Measurements from ENCODE around the gene DIP2A. TPM values are rescaled to one million over a fixed set of nuclear protein-coding genes. Genes with fewer than 3 reads are reported as not detected.

DIP2A gene
- total RNA-seq, 1 experiment from 2014 or later: 22.9 TPM

DNA sequence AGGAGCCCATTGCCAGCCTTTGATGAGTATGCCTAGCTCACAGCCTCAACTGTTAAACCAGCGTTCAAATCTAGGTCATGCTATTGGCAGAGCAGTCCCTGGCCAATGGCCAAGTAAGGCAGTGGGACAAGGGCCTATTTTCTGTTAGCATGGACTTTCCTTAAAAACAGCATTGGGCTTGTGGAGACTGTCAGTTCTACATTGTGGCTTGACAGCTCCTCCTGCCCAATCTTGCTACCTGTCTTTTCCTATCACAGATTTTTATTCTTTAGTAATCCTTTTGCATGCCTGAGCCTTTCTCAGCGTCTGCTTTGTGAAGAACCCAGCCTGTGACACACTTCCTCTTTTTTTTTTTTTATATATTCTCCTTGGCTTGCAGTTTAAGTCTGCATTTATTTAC is 56.4 kb downstream of the DIP2A start:
- no peaks in the 10 kb centered on the region for H3K9me3 ChIP-seq (ENCODE audit: control insufficient read depth, insufficient read depth, low read depth, low read length)
- intact Hi-C loops (cut with micrococcal nuclease; ENCODE audit: unreplicated experiment): no loop called here
- no peak overlapping the region for H3K4me3 ChIP-seq (ENCODE audit: low read depth in 2 of 2, low read length in 2 of 2)
- no peaks in the 10 kb centered on the region for H3K27me3 ChIP-seq (ENCODE audit: control insufficient read depth, insufficient read depth, low read length)
- no peaks in the 10 kb centered on the region for H3K36me3 ChIP-seq (ENCODE audit: control insufficient read depth, insufficient read depth, low read length)
- ChIA-PET POLR2A (interaction anchor here (0.6 kb wide), 1 partner anchor 142 kb away, joined by 3 read pairs; no protein-coding TSS in a partner anchor), CTCF (no interaction called here)
- no peak overlapping the region for H3K27ac ChIP-seq (ENCODE audit: low read length)
- in situ Hi-C loops (cut with HindIII; ENCODE audit: low pct_unique_long_range_greater_than_20kb, low sequenced_read_pairs): no loop called here
- ATAC-seq (no peak), DNase-seq (ENCODE audit: low read depth, low spot score) (no peak)
- no TSS peak for BruUV-seq (replicated peaks)
- H3K4me1 ChIP-seq (ENCODE audit: control insufficient read depth, insufficient read depth, low read length): no peaks in the 10 kb centered on the region
- TF ChIP-seq, protein P1, sequence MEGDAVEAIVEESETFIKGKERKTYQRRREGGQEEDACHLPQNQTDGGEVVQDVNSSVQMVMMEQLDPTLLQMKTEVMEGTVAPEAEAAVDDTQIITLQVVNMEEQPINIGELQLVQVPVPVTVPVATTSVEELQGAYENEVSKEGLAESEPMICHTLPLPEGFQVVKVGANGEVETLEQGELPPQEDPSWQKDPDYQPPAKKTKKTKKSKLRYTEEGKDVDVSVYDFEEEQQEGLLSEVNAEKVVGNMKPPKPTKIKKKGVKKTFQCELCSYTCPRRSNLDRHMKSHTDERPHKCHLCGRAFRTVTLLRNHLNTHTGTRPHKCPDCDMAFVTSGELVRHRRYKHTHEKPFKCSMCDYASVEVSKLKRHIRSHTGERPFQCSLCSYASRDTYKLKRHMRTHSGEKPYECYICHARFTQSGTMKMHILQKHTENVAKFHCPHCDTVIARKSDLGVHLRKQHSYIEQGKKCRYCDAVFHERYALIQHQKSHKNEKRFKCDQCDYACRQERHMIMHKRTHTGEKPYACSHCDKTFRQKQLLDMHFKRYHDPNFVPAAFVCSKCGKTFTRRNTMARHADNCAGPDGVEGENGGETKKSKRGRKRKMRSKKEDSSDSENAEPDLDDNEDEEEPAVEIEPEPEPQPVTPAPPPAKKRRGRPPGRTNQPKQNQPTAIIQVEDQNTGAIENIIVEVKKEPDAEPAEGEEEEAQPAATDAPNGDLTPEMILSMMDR (IDR thresholded peaks at IDR 0.05): no peak
- TF ChIP-seq TCF7L2 (IDR thresholded peaks at IDR 0.05; ENCODE audit: low read depth, low read length): no peak
- TF ChIP-seq SIN3A (IDR thresholded peaks at IDR 0.05; ENCODE audit: borderline replicate concordance, insufficient read depth, low read depth, low read length): no peak
- no peak for TF ChIP-seq POLR2AphosphoS5 (IDR thresholded peaks at IDR 0.05; ENCODE audit: low read depth, low read length)
- TF ChIP-seq, protein P2, sequence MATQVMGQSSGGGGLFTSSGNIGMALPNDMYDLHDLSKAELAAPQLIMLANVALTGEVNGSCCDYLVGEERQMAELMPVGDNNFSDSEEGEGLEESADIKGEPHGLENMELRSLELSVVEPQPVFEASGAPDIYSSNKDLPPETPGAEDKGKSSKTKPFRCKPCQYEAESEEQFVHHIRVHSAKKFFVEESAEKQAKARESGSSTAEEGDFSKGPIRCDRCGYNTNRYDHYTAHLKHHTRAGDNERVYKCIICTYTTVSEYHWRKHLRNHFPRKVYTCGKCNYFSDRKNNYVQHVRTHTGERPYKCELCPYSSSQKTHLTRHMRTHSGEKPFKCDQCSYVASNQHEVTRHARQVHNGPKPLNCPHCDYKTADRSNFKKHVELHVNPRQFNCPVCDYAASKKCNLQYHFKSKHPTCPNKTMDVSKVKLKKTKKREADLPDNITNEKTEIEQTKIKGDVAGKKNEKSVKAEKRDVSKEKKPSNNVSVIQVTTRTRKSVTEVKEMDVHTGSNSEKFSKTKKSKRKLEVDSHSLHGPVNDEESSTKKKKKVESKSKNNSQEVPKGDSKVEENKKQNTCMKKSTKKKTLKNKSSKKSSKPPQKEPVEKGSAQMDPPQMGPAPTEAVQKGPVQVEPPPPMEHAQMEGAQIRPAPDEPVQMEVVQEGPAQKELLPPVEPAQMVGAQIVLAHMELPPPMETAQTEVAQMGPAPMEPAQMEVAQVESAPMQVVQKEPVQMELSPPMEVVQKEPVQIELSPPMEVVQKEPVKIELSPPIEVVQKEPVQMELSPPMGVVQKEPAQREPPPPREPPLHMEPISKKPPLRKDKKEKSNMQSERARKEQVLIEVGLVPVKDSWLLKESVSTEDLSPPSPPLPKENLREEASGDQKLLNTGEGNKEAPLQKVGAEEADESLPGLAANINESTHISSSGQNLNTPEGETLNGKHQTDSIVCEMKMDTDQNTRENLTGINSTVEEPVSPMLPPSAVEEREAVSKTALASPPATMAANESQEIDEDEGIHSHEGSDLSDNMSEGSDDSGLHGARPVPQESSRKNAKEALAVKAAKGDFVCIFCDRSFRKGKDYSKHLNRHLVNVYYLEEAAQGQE (IDR thresholded peaks at IDR 0.05; ENCODE audit: insufficient read depth in 1 of 2, low read depth in 2 of 2, low read length in 1 of 2): no peak

DNA sequence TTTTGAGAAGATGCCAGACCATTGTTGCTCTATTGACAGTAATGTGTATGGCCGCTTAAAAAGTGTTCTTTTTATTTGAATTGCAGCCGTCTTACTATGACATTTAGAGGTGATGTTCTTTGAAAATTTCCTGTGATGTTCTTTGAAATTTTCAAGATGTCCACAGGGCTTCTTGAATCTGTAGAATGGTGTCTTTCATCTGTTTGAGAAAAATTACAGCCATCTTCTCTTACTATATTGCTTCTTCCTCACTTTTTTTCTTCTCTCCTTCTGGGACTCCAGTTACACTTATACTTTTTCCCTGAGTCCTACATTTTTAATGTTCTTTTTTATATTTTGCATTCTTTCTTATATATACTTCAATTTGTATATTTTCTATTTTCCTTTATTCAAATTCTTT is 57.4 kb downstream of the DIP2A start:
- Histone ChIP-seq H3K4me3 (ENCODE audit: low read depth in 2 of 2, low read length in 2 of 2) (no peak overlapping the region), H3K36me3 (ENCODE audit: control insufficient read depth, insufficient read depth, low read length) (no peaks in the 10 kb centered on the region), H3K9me3 (ENCODE audit: control insufficient read depth, insufficient read depth, low read depth, low read length) (no peaks in the 10 kb centered on the region), H3K4me1 (ENCODE audit: control insufficient read depth, insufficient read depth, low read length) (no peaks in the 10 kb centered on the region), H3K27ac (ENCODE audit: low read length) (no peak overlapping the region), H3K27me3 (ENCODE audit: control insufficient read depth, insufficient read depth, low read length) (no peaks in the 10 kb centered on the region)
- intact Hi-C loops (cut with micrococcal nuclease; ENCODE audit: unreplicated experiment) (no loop called here), in situ Hi-C loops (cut with HindIII; ENCODE audit: low pct_unique_long_range_greater_than_20kb, low sequenced_read_pairs) (no loop called here)
- TF ChIP-seq TCF7L2 (IDR thresholded peaks at IDR 0.05; ENCODE audit: low read depth, low read length): no peak
- TF ChIP-seq, protein P1 (IDR thresholded peaks at IDR 0.05): no peak
- no peak for TF ChIP-seq POLR2AphosphoS5 (IDR thresholded peaks at IDR 0.05; ENCODE audit: low read depth, low read length)
- no peak for TF ChIP-seq SIN3A (IDR thresholded peaks at IDR 0.05; ENCODE audit: borderline replicate concordance, insufficient read depth, low read depth, low read length)
- TF ChIP-seq, protein P2 (IDR thresholded peaks at IDR 0.05; ENCODE audit: insufficient read depth in 1 of 2, low read depth in 2 of 2, low read length in 1 of 2): no peak
- DNase-seq (ENCODE audit: low read depth, low spot score) (no peak), ATAC-seq (no peak)
- no TSS peak for BruUV-seq (replicated peaks)
- ChIA-PET CTCF (no interaction called here), POLR2A (no interaction called here)
